ENCODE results near the gene PPP1R3D. TPM values are rescaled to one million over a fixed set of nuclear protein-coding genes. Genes with fewer than 3 reads are reported as not detected.

The PPP1R3D gene
- polyA plus RNA-seq, 1 experiment: 3.1 TPM

GRCh38 chr20:59911041-59911440 is 29.1 kb downstream of the PPP1R3D start:
- POLR2A ChIA-PET: no interaction called here
- CTCF ChIA-PET: no interaction called here
- Histone ChIP-seq H3K27ac (ENCODE audit: low read depth, low read length) (no peak overlapping the region), H3K9me3 (ENCODE audit: control insufficient read depth, insufficient read depth, low read length) (no peaks in the 10 kb centered on the region), H3K27me3 (ENCODE audit: control insufficient read depth, insufficient read depth, low read length) (no peaks in the 10 kb centered on the region), H3K4me3 (ENCODE audit: low read depth, low read length) (no peak overlapping the region)
- TF ChIP-seq CTCF (IDR thresholded peaks at IDR 0.05; ENCODE audit: low read depth, low read length): no peak
- DNase-seq (ENCODE audit: low read depth, low spot score): no peak

- no peak for TF ChIP-seq CTCF (IDR thresholded peaks at IDR 0.05; ENCODE audit: low read depth, low read length)
- DNase-seq (ENCODE audit: low read depth, low spot score): no peak
- H3K27ac ChIP-seq (ENCODE audit: low read depth, low read length): no peak overlapping the region
- ChIA-PET CTCF (interaction anchor here (1.1 to 1.4 kb wide), 2 partner anchors 59 to 60 kb away, joined by 3 read pairs; no protein-coding TSS in a partner anchor), POLR2A (no interaction called here)
- no peaks in the 10 kb centered on the region for H3K9me3 ChIP-seq (ENCODE audit: control insufficient read depth, insufficient read depth, low read length)
- H3K27me3 ChIP-seq (ENCODE audit: control insufficient read depth, insufficient read depth, low read length): no peaks in the 10 kb centered on the region
- H3K4me3 ChIP-seq (ENCODE audit: low read depth, low read length): no peak overlapping the region
Observed at GRCh38 chr20:59908855-59909254, 31.2 kb downstream of the PPP1R3D start.

- H3K9me3 ChIP-seq (ENCODE audit: control insufficient read depth, insufficient read depth, low read length): no peaks in the 10 kb centered on the region
- H3K27me3 ChIP-seq (ENCODE audit: control insufficient read depth, insufficient read depth, low read length): no peaks in the 10 kb centered on the region
- no peak for DNase-seq (ENCODE audit: low read depth, low spot score)
- H3K27ac ChIP-seq (ENCODE audit: low read depth, low read length): no peak overlapping the region
- POLR2A ChIA-PET: no interaction called here
- no peak overlapping the region for H3K4me3 ChIP-seq (ENCODE audit: low read depth, low read length)
- no peak for TF ChIP-seq CTCF (IDR thresholded peaks at IDR 0.05; ENCODE audit: low read depth, low read length)
- CTCF ChIA-PET: interaction anchor here (3.4 kb wide), 1 partner anchor 31 kb away, joined by 11 read pairs; no protein-coding TSS in a partner anchor
Observed at GRCh38 chr20:59903621-59904020, 36.5 kb downstream of the PPP1R3D start.

- H3K4me3 ChIP-seq (ENCODE audit: low read depth, low read length): no peak overlapping the region
- no peaks in the 10 kb centered on the region for H3K9me3 ChIP-seq (ENCODE audit: control insufficient read depth, insufficient read depth, low read length)
- ChIA-PET CTCF (interaction anchor here (1.3 to 3.4 kb wide), 2 partner anchors 32 to 53 kb away, joined by 5 to 11 read pairs; no protein-coding TSS in a partner anchor), POLR2A (no interaction called here)
- TF ChIP-seq CTCF (IDR thresholded peaks at IDR 0.05; ENCODE audit: low read depth, low read length): no peak
- H3K27ac ChIP-seq (ENCODE audit: low read depth, low read length): no peak overlapping the region
- no peaks in the 10 kb centered on the region for H3K27me3 ChIP-seq (ENCODE audit: control insufficient read depth, insufficient read depth, low read length)
- no peak for DNase-seq (ENCODE audit: low read depth, low spot score)
Observed at GRCh38 chr20:59902470-59902869, 37.6 kb downstream of the PPP1R3D start.

GRCh38 chr20:59895908-59896307 is 44.2 kb downstream of the PPP1R3D start:
- no peak for TF ChIP-seq CTCF (IDR thresholded peaks at IDR 0.05; ENCODE audit: low read depth, low read length)
- Histone ChIP-seq H3K27me3 (ENCODE audit: control insufficient read depth, insufficient read depth, low read length) (no peaks in the 10 kb centered on the region), H3K4me3 (ENCODE audit: low read depth, low read length) (no peak overlapping the region), H3K9me3 (ENCODE audit: control insufficient read depth, insufficient read depth, low read length) (no peaks in the 10 kb centered on the region), H3K27ac (ENCODE audit: low read depth, low read length) (no peak overlapping the region)
- ChIA-PET CTCF (no interaction called here), POLR2A (no interaction called here)
- DNase-seq (ENCODE audit: low read depth, low spot score): no peak
